IPS-15b (cell line): ENCODE measurements around the gene BEST1.
A peak's percentile ranks its signal among the peaks of the same experiment; 100 is the strongest.

Source experiments
- H3K27me3 ChIP-seq: one replicate; pipeline ENCODE4 v1.6.1; 2013; ENCODE audit warnings: low read length; ENCODE audit not compliant: control insufficient read depth, insufficient read depth
- H3K36me3 ChIP-seq: one replicate; pipeline ENCODE4 v1.6.1; 2013; ENCODE audit warnings: low read length; ENCODE audit not compliant: control insufficient read depth, insufficient read depth
- H3K4me1 ChIP-seq: one replicate; pipeline ENCODE4 v1.6.1; 2013; ENCODE audit warnings: mild to moderate bottlenecking, low read length; ENCODE audit not compliant: control insufficient read depth, insufficient read depth
- H3K4me3 ChIP-seq: one replicate; pipeline ENCODE4 v1.5.1; 2013; ENCODE audit warnings: low read depth, low read length
- H3K9ac ChIP-seq: one replicate; pipeline ENCODE4 v1.6.1; 2013; ENCODE audit warnings: low read depth, mild to moderate bottlenecking, low read length
- H3K9me3 ChIP-seq: one replicate; pipeline ENCODE4 v1.6.1; 2013; ENCODE audit warnings: mild to moderate bottlenecking, low read length; ENCODE audit not compliant: control insufficient read depth, insufficient read depth

The BEST1 gene

GRCh38 chr11:61954106-61954850 is 4.1 kb downstream of the BEST1 start:
- peaks cover 3% of the 10 kb centered on the region for H3K27me3 ChIP-seq
- H3K4me1 ChIP-seq: no peaks in the 10 kb centered on the region
- peak overlapping the region; percentile 58 for H3K4me3 ChIP-seq
- H3K9ac ChIP-seq: no peak overlapping the region
- no peaks in the 10 kb centered on the region for H3K36me3 ChIP-seq
- no peaks in the 10 kb centered on the region for H3K9me3 ChIP-seq

- H3K36me3 ChIP-seq: no peaks in the 10 kb centered on the region
- peaks cover 3% of the 10 kb centered on the region for H3K27me3 ChIP-seq
- peak overlapping the region; percentile 58 for H3K4me3 ChIP-seq
- H3K9me3 ChIP-seq: no peaks in the 10 kb centered on the region
- no peak overlapping the region for H3K9ac ChIP-seq
- no peaks in the 10 kb centered on the region for H3K4me1 ChIP-seq
Measured at GRCh38 chr11:61954851-61955421, 4.8 kb downstream of the BEST1 start.

- peaks cover 3% of the 10 kb centered on the region for H3K27me3 ChIP-seq
- H3K4me3 ChIP-seq: peak overlapping the region; percentile 58
- H3K4me1 ChIP-seq: no peaks in the 10 kb centered on the region
- no peak overlapping the region for H3K9ac ChIP-seq
- H3K36me3 ChIP-seq: no peaks in the 10 kb centered on the region
- no peaks in the 10 kb centered on the region for H3K9me3 ChIP-seq
Measured at GRCh38 chr11:61955422-61956135, 5.4 kb downstream of the BEST1 start.

GRCh38 chr11:61956191-61957020 is 6.3 kb downstream of the BEST1 start:
- Histone ChIP-seq H3K9ac (no peak overlapping the region), H3K36me3 (no peaks in the 10 kb centered on the region), H3K27me3 (peaks cover 3% of the 10 kb centered on the region), H3K4me1 (no peaks in the 10 kb centered on the region), H3K4me3 (peak overlapping the region; percentile 24), H3K9me3 (no peaks in the 10 kb centered on the region)

GRCh38 chr11:61957021-61957770 is 7.0 kb downstream of the BEST1 start:
- H3K4me3 ChIP-seq: no peak overlapping the region

GRCh38 chr11:61958590-61958989 is 8.4 kb downstream of the BEST1 start:
- H3K4me3 ChIP-seq: no peak overlapping the region
- no peaks in the 10 kb centered on the region for H3K36me3 ChIP-seq
- H3K9ac ChIP-seq: no peak overlapping the region
- H3K9me3 ChIP-seq: no peaks in the 10 kb centered on the region
- H3K27me3 ChIP-seq: peaks cover 3% of the 10 kb centered on the region
- H3K4me1 ChIP-seq: no peaks in the 10 kb centered on the region

More at GRCh38 chr11:61957021-61957770, 7.0 kb downstream of the BEST1 start:
- no peaks in the 10 kb centered on the region for H3K36me3 ChIP-seq
- H3K9me3 ChIP-seq: no peaks in the 10 kb centered on the region
- no peaks in the 10 kb centered on the region for H3K4me1 ChIP-seq
- no peak overlapping the region for H3K9ac ChIP-seq
- peaks cover 3% of the 10 kb centered on the region for H3K27me3 ChIP-seq

GRCh38 chr11:61959114-61959513 is 9.0 kb downstream of the BEST1 start:
- H3K4me1 ChIP-seq: no peaks in the 10 kb centered on the region
- H3K9me3 ChIP-seq: no peaks in the 10 kb centered on the region
- H3K36me3 ChIP-seq: peaks cover 5% of the 10 kb centered on the region
- peaks cover 3% of the 10 kb centered on the region for H3K27me3 ChIP-seq
- H3K9ac ChIP-seq: no peak overlapping the region
- H3K4me3 ChIP-seq: no peak overlapping the region

- no peaks in the 10 kb centered on the region for H3K4me1 ChIP-seq
- H3K27me3 ChIP-seq: no peaks in the 10 kb centered on the region
- H3K36me3 ChIP-seq: peaks cover 9% of the 10 kb centered on the region
- H3K4me3 ChIP-seq: no peak overlapping the region
- no peaks in the 10 kb centered on the region for H3K9me3 ChIP-seq
- no peak overlapping the region for H3K9ac ChIP-seq
Measured at GRCh38 chr11:61959678-61960077, 9.5 kb downstream of the BEST1 start.

GRCh38 chr11:61960532-61960931 is 10.4 kb downstream of the BEST1 start:
- H3K4me3 ChIP-seq: no peak overlapping the region
- peaks cover 2% of the 10 kb centered on the region for H3K4me1 ChIP-seq
- H3K27me3 ChIP-seq: no peaks in the 10 kb centered on the region
- no peaks in the 10 kb centered on the region for H3K9me3 ChIP-seq
- peaks cover 14% of the 10 kb centered on the region for H3K36me3 ChIP-seq
- H3K9ac ChIP-seq: no peak overlapping the region

- H3K27me3 ChIP-seq: no peaks in the 10 kb centered on the region
- peaks cover 2% of the 10 kb centered on the region for H3K4me1 ChIP-seq
- H3K4me3 ChIP-seq: no peak overlapping the region
- H3K9ac ChIP-seq: no peak overlapping the region
- no peaks in the 10 kb centered on the region for H3K9me3 ChIP-seq
- peaks cover 15% of the 10 kb centered on the region for H3K36me3 ChIP-seq
Measured at GRCh38 chr11:61961570-61962212, 11.5 kb downstream of the BEST1 start.
